HG03159 (cell line): ENCODE results near the gene KANSL3.
"Not testable (repeated sequence)": the region's sequence is repeated elsewhere in the genome, so short reads cannot be mapped to it uniquely, and the experiment has no call there.

ENCODE experiments used
- ATAC-seq: cut with Tn5 transposase; IDR thresholded peaks from one replicate; pipeline ENCODE4 v1.9.1; 2021; ENCODE audit warnings: mild to moderate bottlenecking, moderate library complexity; ENCODE audit not compliant: unreplicated experiment

KANSL3 gene

DNA sequence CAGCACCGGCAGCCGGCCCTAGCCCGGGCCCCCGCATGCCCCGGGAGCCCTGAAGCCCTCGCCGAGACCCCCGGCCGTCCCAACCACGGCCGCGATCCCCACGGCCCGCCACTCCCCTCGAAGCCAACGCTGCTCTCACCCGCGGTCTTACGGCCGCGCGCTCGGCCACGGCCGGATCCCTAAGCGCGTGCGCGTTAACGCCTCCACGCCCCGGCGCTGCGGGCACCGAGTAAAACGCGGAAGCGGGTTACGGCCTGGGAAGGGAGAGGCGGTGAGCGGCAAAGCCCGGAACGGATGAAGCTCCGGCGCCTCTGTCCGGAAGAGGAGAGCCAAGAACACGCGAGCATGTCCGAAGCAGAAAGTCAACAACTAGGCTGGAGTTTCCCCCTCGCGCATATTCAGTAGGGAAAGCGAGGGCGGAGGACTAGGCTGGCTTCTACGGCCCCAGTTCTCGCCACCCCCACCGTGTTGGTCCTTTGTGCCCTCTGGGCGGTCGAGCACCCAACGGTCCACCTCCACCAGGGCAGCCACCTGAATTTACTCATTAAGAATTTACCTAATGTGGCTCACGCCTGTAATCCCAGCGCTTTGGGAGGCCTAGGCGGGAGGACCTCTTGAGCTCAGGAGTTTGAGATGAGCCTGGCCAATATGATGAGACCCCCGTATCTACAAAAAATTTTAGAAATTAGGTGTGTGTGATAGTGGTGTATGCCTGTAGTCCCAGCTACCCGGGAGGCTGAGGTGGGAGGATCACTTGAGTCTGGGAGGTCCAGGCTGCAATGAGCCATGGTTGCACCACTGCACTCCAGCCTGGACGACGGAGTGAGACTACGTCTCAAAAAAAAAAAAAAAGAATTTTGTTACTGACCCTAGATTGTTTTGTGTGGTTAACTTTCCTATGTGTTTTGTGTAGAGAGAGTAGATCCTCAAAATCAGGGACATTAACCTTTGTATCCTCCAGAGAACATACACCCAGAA, at the start of gene KANSL3:
Gene KANSL3 (minus strand): TSS at position 169 of the 978 bp plus-strand sequence. CDS start 1,177 bp downstream, outside the sequence.
- peak; percentile 80 for ATAC-seq

GRCh38 chr2:96687266-96687665, 49.2 kb upstream of the KANSL3 start:
- no peak for ATAC-seq

GRCh38 chr2:96685577-96686459, 47.7 kb upstream of the KANSL3 start:
- ATAC-seq = no peak

DNA sequence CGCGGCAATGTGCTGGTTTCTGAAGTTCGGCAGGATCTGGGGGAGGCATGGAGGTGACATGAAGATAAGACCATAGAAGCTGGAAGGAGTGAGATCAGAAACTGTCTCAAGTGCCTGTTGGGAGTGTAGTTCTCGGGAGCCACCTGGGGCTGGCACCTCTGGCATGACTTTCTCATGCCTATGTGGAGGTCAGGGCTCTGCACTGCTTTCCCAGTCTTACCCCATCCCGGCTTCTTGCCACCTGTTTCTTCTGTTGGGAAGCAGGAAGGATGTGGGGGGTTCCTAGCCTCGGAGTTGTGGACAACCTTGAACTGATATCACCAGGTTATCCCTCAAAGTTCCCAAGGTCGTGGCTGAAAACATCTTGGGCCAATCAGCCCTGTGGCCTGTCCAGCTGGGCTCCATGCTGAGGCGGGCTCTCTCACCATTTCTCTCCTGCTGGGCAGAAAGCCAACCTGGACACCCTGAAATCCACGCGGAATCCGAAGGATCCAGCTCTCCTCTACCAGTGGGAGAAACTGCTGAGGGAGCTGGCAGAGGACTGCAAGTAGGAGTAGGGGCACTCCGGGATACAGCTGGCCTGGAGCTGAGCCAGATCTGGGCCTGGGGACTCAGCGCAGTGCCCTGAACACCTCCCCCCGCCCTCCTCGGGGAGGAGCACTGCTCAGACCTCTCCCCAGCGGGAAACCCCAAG, 46.9 kb upstream of the KANSL3 start:
- no peak for ATAC-seq

DNA sequence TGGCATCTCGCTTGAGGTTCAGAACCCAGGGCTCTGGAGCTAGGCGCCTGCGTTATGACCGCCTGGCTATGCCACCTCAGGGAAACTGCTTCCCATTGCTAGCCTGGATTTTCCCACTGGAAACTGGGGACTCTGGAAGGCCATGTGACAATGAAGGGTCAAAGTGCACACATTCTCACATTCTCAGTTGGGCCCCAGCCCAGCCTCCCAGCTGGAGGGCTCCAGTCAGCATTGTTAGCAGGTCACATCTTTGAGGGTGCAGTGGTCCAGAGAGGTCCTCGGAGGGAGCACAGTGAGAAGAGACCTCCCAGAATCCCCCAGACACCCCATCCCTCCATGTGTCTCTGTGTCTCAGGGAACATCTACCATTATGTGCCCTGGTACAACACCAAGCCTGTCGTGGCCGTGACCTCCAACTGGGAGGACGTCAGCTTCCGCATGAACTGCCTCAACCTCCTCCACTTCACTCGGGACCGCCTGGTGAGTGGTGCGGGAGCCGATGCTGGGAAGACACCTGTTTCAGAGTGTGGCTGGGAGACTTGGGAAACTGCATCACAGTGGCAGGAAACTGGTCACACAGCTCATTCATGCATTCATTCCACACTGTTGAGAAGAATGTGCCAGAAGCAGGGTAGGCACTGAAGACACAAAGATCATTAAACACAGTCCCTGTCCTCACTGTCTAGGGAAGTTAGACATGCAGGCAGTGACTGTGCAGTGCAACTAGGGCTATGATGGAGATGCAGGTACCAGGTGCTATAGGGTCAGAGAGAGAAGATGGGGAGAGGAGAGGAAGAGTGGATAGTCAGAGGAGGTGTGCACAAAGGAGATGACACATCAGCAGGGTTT, 46.1 kb upstream of the KANSL3 start:
- no peak for ATAC-seq

GRCh38 chr2:96683307-96683706, 45.2 kb upstream of the KANSL3 start:
- ATAC-seq = no peak

DNA sequence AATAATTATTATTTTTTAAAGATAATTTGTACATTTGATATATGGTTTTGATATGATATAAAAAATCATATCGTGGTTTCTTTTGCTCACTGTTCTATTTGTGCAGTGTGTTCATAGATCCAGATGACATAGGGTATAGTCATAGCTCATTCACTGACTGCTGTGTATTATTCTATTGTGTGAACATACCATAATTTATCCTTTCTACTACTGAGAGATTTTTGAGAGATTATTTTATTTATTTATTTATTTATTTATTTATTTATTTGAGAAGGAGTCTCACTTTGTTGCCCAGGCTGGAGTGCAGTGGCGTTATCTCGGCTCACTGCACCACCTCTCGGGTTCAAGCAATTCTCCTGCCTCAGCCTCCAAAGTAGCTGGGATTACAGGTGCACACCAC, 43.4 kb upstream of the KANSL3 start:
- no peak for ATAC-seq

DNA sequence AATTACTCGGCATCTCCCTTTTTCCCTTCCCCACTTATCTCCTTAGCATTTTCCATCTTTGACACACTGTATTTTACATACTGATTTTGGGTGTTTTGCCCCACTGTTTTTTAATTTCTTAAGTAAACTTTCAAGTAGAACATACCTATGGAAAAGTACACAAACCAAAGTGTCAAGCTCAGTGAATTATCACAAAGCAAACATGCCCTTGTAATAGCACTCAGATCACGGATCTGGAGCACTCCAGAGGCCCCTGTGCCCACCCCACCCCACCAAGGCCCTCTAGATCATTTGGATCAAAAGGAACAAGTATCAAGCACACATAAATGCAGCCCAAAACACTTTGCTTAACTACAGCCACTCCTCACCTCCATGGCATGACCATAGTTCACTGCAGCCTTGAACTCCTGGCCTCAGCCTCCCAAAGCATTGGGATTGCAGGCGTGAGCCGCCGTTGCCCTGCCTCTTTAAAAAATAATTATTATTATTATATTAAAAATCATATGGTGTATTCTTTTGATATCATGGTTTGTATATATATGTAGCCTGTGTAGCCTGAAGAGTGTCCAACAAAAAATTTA, 42.5 kb upstream of the KANSL3 start:
- no peak for ATAC-seq

- ATAC-seq = no peak
These were observed 41.7 kb upstream of the KANSL3 start for GRCh38 chr2:96679848-96680247.

DNA sequence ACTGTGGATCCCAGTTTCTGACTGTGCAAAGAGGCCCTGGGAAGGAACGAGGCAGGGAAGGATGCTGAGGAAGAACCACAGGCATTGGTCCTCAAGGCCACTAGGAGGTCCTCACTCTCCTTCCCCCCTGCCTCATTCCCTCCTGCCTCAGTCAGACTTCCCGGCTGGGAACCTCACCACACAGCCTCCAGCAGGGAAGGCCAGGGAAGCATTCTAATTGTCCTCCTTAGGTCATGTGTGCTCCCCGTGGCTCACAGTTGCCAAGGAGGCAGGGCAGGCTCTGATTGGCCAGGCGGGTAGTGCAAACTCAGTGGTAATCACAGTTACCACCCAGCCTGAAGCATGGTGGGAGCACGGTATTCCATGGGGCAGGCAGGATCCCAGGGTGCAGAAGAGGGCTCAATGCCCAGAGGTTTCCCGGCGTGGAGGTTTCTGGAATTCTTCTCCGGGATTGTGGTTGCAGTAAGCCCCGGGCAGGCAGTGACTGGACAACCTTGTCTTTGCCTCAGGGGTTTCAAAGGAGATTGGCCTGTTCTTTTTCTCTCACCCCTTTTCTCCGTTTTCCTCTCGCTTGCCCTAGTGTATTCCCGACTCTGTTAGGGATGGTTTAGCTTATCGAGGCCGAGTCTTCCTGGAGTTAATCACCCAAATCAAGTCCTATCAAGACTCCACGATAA, 31.6 kb upstream of the KANSL3 start:
- no peak for ATAC-seq

DNA sequence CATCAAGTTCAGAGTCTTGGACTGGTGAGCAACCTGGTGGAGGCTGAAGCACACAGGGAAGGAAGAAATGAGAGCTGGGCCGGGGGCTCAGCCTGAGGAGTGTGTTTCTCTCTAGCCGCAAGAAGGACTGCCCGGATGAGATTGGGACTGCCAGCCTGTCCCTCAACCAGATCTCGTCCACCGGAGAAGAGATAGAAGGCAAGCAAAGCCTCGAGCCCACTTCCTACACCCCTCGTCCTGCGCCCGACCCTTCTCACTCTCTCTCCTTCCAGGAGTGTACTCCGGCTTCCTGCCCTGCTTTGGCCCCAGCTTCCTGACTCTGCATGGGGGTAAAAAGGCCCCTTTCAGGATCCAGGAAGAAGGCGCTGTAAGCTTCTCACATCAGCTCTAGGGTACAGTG, 30.7 kb upstream of the KANSL3 start:
- no peak for ATAC-seq

- ATAC-seq = not testable (repeated sequence)
These were observed 27.6 kb upstream of the KANSL3 start for GRCh38 chr2:96665717-96666116.

DNA sequence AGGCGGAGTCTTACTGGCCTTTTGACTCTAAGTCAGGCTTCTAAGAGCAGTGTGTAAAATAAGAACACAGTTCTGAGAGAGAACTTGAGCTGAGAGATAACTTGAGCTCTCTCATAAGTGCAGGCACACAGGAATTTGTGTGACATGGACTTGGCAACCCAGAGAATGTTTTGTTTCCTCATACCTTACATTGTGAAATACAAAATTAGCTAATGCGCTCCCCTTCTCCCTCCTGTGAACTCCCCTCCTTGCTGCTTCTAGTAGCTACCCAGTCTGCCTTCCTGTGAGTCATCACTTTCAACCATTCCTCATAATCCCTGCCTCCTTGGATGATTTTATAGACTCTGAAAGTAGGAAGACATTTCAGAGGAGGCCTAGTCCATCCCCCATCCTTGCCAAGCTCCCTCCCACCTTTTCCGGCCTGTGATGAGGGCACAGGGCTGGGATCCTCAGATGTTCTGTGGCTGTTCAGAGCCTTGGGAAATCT, 27.0 kb upstream of the KANSL3 start:
- no peak for ATAC-seq

GRCh38 chr2:96664366-96664925, 26.3 kb upstream of the KANSL3 start:
- ATAC-seq = no peak

DNA sequence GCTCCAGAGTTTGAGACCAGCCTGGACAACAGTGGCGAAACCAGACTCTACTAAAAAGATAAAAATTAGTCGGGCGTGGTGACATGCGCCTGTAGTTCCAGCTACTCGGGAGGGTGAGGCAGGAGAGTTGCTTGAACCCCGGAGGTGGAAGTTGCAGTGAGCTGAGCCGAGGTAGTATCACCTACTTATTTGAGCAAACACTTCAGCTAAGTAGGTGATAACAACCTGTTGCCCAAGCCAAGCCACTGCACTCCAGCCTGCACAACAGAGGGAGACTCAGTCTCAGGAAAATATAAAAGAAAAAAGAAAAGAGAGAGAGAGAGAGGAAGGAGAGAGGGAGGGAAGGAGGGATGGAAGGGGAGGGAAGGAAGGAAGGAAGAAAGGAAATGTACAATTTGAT, 25.7 kb upstream of the KANSL3 start:
- no peak for ATAC-seq

DNA sequence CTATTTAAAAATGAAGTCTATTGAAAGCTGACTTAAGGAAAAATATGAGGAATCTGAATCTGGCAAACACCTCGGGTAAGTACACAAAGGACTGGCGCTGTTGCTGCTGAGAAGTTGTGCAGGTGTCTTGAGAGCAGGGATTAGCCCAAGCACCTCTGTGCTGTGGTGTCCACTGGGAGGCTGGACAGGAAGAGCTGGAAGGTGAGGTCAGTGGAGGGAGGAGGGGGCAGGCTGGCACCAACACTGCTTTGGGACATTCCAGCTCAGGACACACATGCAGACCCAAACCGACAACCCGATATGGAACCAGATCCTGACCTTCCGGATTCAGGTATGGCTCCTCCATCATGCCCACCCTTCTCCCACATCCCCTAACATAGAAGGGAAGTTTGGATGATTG, 25.1 kb upstream of the KANSL3 start:
- no peak for ATAC-seq

DNA sequence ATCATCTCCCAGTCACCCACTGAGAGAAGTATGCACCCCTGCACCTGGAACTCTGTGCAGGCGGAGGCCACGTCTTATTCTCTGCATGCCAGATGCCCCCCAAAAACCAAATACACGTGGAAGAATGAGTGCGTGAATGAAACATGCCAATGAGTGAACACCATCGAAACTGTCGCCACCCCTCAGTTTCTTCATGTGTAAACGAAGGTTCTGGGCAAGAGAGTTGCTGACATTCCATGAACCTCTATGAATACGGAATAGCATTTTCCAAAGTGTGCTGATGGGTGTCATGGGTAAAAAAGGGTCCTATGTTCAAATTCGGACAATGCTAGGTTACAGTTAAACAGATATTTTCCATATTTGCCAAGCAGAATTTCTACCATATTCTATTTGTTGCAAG, 24.2 kb upstream of the KANSL3 start:
- no peak for ATAC-seq

GRCh38 chr2:96661324-96661723, 23.2 kb upstream of the KANSL3 start:
- ATAC-seq = no peak

GRCh38 chr2:96656540-96656939, 18.4 kb upstream of the KANSL3 start:
- ATAC-seq = no peak
